Measurements from ENCODE around the gene PLCH1. TPM values are rescaled to one million over a fixed set of nuclear protein-coding genes. Genes with fewer than 3 reads are reported as not detected.
"Not testable (repeated sequence)": the region's sequence is repeated elsewhere in the genome, so short reads cannot be mapped to it uniquely, and the experiment has no call there.

PLCH1 gene
- total and polyA plus RNA-seq, 8 donors, result 0.91 to 4.4 (median 2.3) TPM

- intact Hi-C loops (cut with DNase I), result no loop called here
- no peaks in the 10 kb centered on the region for H3K4me1 ChIP-seq
- no peaks in the 10 kb centered on the region for H3K36me3 ChIP-seq
- 85 to 86% methylated on average over 5 of the region's 5 CpGs for WGBS, 2 donors
- H3K27ac ChIP-seq, result no peak overlapping the region
- TF ChIP-seq CTCF (IDR thresholded peaks at IDR 0.05), result no peak
- FAIRE-seq (no peak), DNase-seq (no peak), ATAC-seq (peak in 2 of 4 donors; percentile 9 to 25)
- no peaks in the 10 kb centered on the region for H3K27me3 ChIP-seq
- no peaks in the 10 kb centered on the region for H3K9me3 ChIP-seq
- no peak overlapping the region for H3K4me3 ChIP-seq
These were observed 98.7 kb downstream of the PLCH1 start for GRCh38 chr3:155646128-155646527.

GRCh38 chr3:155643581-155644165 lies 101.2 kb downstream of the PLCH1 start:
- DNase-seq, result no peak
- Histone ChIP-seq H3K36me3 (no peaks in the 10 kb centered on the region), H3K4me3 (no peak overlapping the region), H3K9me3 (no peaks in the 10 kb centered on the region), H3K4me1 (no peaks in the 10 kb centered on the region), H3K27ac (no peak overlapping the region), H3K27me3 (no peaks in the 10 kb centered on the region)
- no peak for ATAC-seq
- 78 to 81% methylated on average over 4 of the region's 4 CpGs for WGBS, 2 donors
- intact Hi-C loops (cut with DNase I), result no loop called here
- no peak for FAIRE-seq
- TF ChIP-seq CTCF (IDR thresholded peaks at IDR 0.05), result no peak

GRCh38 chr3:155641956-155642355 lies 102.9 kb downstream of the PLCH1 start:
- Histone ChIP-seq H3K36me3 (no peaks in the 10 kb centered on the region), H3K4me1 (no peaks in the 10 kb centered on the region), H3K9me3 (no peaks in the 10 kb centered on the region), H3K27ac (no peak overlapping the region), H3K27me3 (no peaks in the 10 kb centered on the region), H3K4me3 (no peak overlapping the region)
- intact Hi-C loops (cut with DNase I), result no loop called here
- FAIRE-seq (no peak), ATAC-seq (no peak), DNase-seq (no peak)
- no peak for TF ChIP-seq CTCF (IDR thresholded peaks at IDR 0.05)
- 81 to 89% methylated on average over 1 of the region's 1 CpG for WGBS, 2 donors

- no peaks in the 10 kb centered on the region for H3K4me1 ChIP-seq
- no peaks in the 10 kb centered on the region for H3K36me3 ChIP-seq
- FAIRE-seq, result no peak
- WGBS, 2 donors, result 82 to 85% methylated on average over 3 of the region's 3 CpGs
- TF ChIP-seq CTCF (IDR thresholded peaks at IDR 0.05), result no peak
- intact Hi-C loops (cut with DNase I), result no loop called here
- ATAC-seq, result no peak
- H3K27me3 ChIP-seq, result no peaks in the 10 kb centered on the region
- no peak overlapping the region for H3K4me3 ChIP-seq
- no peak overlapping the region for H3K27ac ChIP-seq
- no peak for DNase-seq
- H3K9me3 ChIP-seq, result no peaks in the 10 kb centered on the region
These were observed 104.8 kb downstream of the PLCH1 start for GRCh38 chr3:155640098-155640497.

- H3K27me3 ChIP-seq, result no peaks in the 10 kb centered on the region
- H3K27ac ChIP-seq, result no peak overlapping the region
- H3K9me3 ChIP-seq, result no peaks in the 10 kb centered on the region
- 89 to 91% methylated on average over 4 of the region's 4 CpGs for WGBS, 2 donors
- ATAC-seq, result no peak
- DNase-seq, result no peak
- H3K4me3 ChIP-seq, result no peak overlapping the region
- intact Hi-C loops (cut with DNase I), result no loop called here
- no peaks in the 10 kb centered on the region for H3K4me1 ChIP-seq
- no peak for FAIRE-seq
- H3K36me3 ChIP-seq, result no peaks in the 10 kb centered on the region
- TF ChIP-seq CTCF (IDR thresholded peaks at IDR 0.05), result no peak
These were observed 105.3 kb downstream of the PLCH1 start for GRCh38 chr3:155639462-155640055.

- H3K4me3 ChIP-seq; H3K4me1 ChIP-seq; H3K27me3 ChIP-seq; H3K9me3 ChIP-seq; H3K27ac ChIP-seq; DNase-seq; FAIRE-seq; ATAC-seq; intact Hi-C loops (cut with DNase I); H3K36me3 ChIP-seq: not testable (repeated sequence)
These were observed 106.4 kb downstream of the PLCH1 start for GRCh38 chr3:155638461-155638860.

All from pancreas (tissue), 10 donors.